Measurements from ENCODE around the gene GAGE12D.
"Not testable (repeated sequence)": the region's sequence is repeated elsewhere in the genome, so short reads cannot be mapped to it uniquely, and the experiment has no call there.

Gene GAGE12D

GRCh38 chrX:49541433-49541832 lies at the start of gene GAGE12D:
TSS of gene GAGE12D (plus strand) at chrX:49541733. CDS start at chrX:49542888, 1,155 bp downstream.
- not testable (repeated sequence) for DNase-seq (ENCODE audit: low read depth in 2 of 2)

GRCh38 chrX:49531877-49532276 lies 9.7 kb upstream of the GAGE12D start, which contains the start of gene GAGE12C:
TSS of gene GAGE12C (plus strand) at chrX:49532177. CDS start at chrX:49533332, 1,155 bp downstream.
- DNase-seq (ENCODE audit: low read depth in 2 of 2): not testable (repeated sequence)

- DNase-seq (ENCODE audit: low read depth in 2 of 2): not testable (repeated sequence)
Observed at GRCh38 chrX:49550989-49551388, 9.5 kb downstream of the GAGE12D start, which contains the start of gene GAGE12E. TSS of gene GAGE12E (plus strand) at chrX:49551289. CDS start at chrX:49552444, 1,155 bp downstream.

GRCh38 chrX:49560542-49560941 lies 19.0 kb downstream of the GAGE12D start, which contains the start of gene GAGE12F:
TSS of gene GAGE12F (plus strand) at chrX:49560842. CDS start at chrX:49561997, 1,155 bp downstream.
- DNase-seq (ENCODE audit: low read depth in 2 of 2): not testable (repeated sequence)

GRCh38 chrX:49568728-49569127 lies 27.2 kb downstream of the GAGE12D start:
- DNase-seq (ENCODE audit: low read depth in 2 of 2): not testable (repeated sequence)

GRCh38 chrX:49569152-49569551 lies 27.6 kb downstream of the GAGE12D start:
- DNase-seq (ENCODE audit: low read depth in 2 of 2): not testable (repeated sequence)

- not testable (repeated sequence) for DNase-seq (ENCODE audit: low read depth in 2 of 2)
Observed at GRCh38 chrX:49570100-49570499, 28.6 kb downstream of the GAGE12D start, which contains the start of gene GAGE12G. TSS of gene GAGE12G (plus strand) at chrX:49570400. CDS start at chrX:49571555, 1,155 bp downstream.

GRCh38 chrX:49579649-49580048 lies 38.1 kb downstream of the GAGE12D start, which contains the start of gene GAGE12H:
TSS of gene GAGE12H (plus strand) at chrX:49579949. CDS start at chrX:49581104, 1,155 bp downstream.
- DNase-seq (ENCODE audit: low read depth in 2 of 2): not testable (repeated sequence)

GRCh38 chrX:49589196-49589595 lies 47.7 kb downstream of the GAGE12D start, which contains the start of gene GAGE2A:
TSS of gene GAGE2A (plus strand) at chrX:49589496. CDS start at chrX:49590651, 1,155 bp downstream.
- not testable (repeated sequence) for DNase-seq (ENCODE audit: low read depth in 2 of 2)

- not testable (repeated sequence) for DNase-seq (ENCODE audit: low read depth in 2 of 2)
Observed at GRCh38 chrX:49589769-49590478, 48.4 kb downstream of the GAGE12D start.

- DNase-seq (ENCODE audit: low read depth in 2 of 2): not testable (repeated sequence)
Observed at GRCh38 chrX:49590488-49590887, 49.0 kb downstream of the GAGE12D start.

Measured in stimulated activated CD8-positive, alpha-beta memory T cell treated with anti-CD3 and anti-CD28 coated beads, Interleukin-15, amount 100 ng/mL, for 4 hours (primary cell).